Endothelial cell of umbilical vein (primary cell): ENCODE results near the gene EEFSEC. TPM values are rescaled to one million over a fixed set of nuclear protein-coding genes. Genes with fewer than 3 reads are reported as not detected.

Experiments used
- BruUV-seq: library from RNA; stranded (reverse); fragments of 400-500 nt; replicated peaks from 2 replicates; lab custom pipeline; 2021; lab: Mats Ljungman, UMichigan
- CTCF ChIA-PET: fragments of 300-600, 350-600 bp; sonication (Branson Sonifier 250); formaldehyde crosslinking; loops from one replicate; lab custom pipeline; 2021; ENCODE audit warnings: antibody characterized with exemption, inconsistent platforms; lab: Charles Lee
- POLR2A ChIA-PET: fragments of 300-600, 350-600 bp; sonication (Branson Sonifier 250); formaldehyde crosslinking; loops from one replicate; lab custom pipeline; 2021; ENCODE audit warnings: antibody characterized with exemption, inconsistent platforms; lab: Charles Lee
- DNase-seq: peaks from one replicate; pipeline ENCODE4 v3.0.0-alpha.2; 2011; ENCODE audit warnings: low read depth, low spot score
- FAIRE-seq: peaks from 2 replicates; lab custom pipeline; 2011; peaks lifted over from hg19 to GRCh38; lab: Jason Lieb, UNC
- H2AFZ ChIP-seq: 2 replicates; pipeline ENCODE4 v1.6.0; 2012; ENCODE audit warnings: low read depth, low read length, control low read depth, inconsistent platforms
- H3K27ac ChIP-seq: 2 replicates; pipeline ENCODE4 v1.5.1; 2011; ENCODE audit warnings: low read depth, mild to moderate bottlenecking, control low read depth, low read length, moderate library complexity; ENCODE audit not compliant: insufficient read depth
- H3K27me3 ChIP-seq, 2 experiments: 2 replicates each; pipeline versions ENCODE4 v1.6.0 to v1.6.1; 2011; ENCODE audit warnings: low read length in 2 of 2, mixed read lengths in 1 of 2; ENCODE audit not compliant: control insufficient read depth in 2 of 2, insufficient read depth in 2 of 2
- H3K36me3 ChIP-seq, 2 experiments: 2 replicates in 1 of 2; 3 replicates in 1 of 2; pipeline ENCODE4 v1.5.1; 2011; ENCODE audit warnings: low read length in 2 of 2, mild to moderate bottlenecking in 1 of 2, moderate library complexity in 1 of 2; ENCODE audit not compliant: control insufficient read depth in 2 of 2, insufficient read depth in 2 of 2; ENCODE audit errors: extremely low read depth in 1 of 2
- H3K4me1 ChIP-seq: 3 replicates; pipeline ENCODE4 v1.5.1; 2011; ENCODE audit warnings: mild to moderate bottlenecking, low read length; ENCODE audit not compliant: control insufficient read depth, insufficient read depth; ENCODE audit errors: extremely low read depth
- H3K4me2 ChIP-seq: 2 replicates; pipeline ENCODE4 v1.6.1; 2011; ENCODE audit warnings: low read length, control low read depth, mixed read lengths; ENCODE audit not compliant: insufficient read depth
- H3K4me3 ChIP-seq, 3 experiments: fragments of 200-600 bp in 1 of 3; sonication (generic), shearing (Covaris generic) in 1 of 3; replicated peaks in 1 of 3; 2 replicates each; pipeline ENCODE4 v1.5.1; 2011 to 2016; ENCODE audit warnings: control low read depth in 3 of 3, low read length in 3 of 3, mild to moderate bottlenecking in 2 of 3, inconsistent platforms in 1 of 3, low read depth in 1 of 3, moderate library complexity in 1 of 3; ENCODE audit not compliant: insufficient read depth in 1 of 3
- H3K79me2 ChIP-seq: 2 replicates; pipeline ENCODE4 v1.6.0; 2012; ENCODE audit warnings: low read length, inconsistent platforms; ENCODE audit not compliant: control insufficient read depth, insufficient read depth
- H3K9ac ChIP-seq: replicated peaks from 2 replicates; pipeline ENCODE3; 2011; ENCODE audit warnings: low read length, control low read depth; ENCODE audit not compliant: insufficient read depth; ENCODE audit errors: extremely low read depth
- H3K9me1 ChIP-seq: replicated peaks from 3 replicates; pipeline ENCODE4 v1.6.0; 2011; ENCODE audit warnings: mild to moderate bottlenecking, low read length; ENCODE audit not compliant: control insufficient read depth, insufficient read depth; ENCODE audit errors: extremely low read depth
- H3K9me3 ChIP-seq: replicated peaks from 2 replicates; pipeline ENCODE4 v1.5.1; 2012; ENCODE audit warnings: low read length, inconsistent platforms; ENCODE audit not compliant: control insufficient read depth, insufficient read depth
- H4K20me1 ChIP-seq: replicated peaks from 2 replicates; pipeline ENCODE3; 2011; ENCODE audit warnings: mild to moderate bottlenecking, low read length; ENCODE audit not compliant: control insufficient read depth, insufficient read depth; ENCODE audit errors: extremely low read depth
- EZH2 ChIP-seq: IDR thresholded peaks from 2 replicates; pipeline ENCODE4 v1.6.1; 2012; ENCODE audit warnings: borderline replicate concordance, low read depth, mild to moderate bottlenecking, moderate library complexity, low read length, inconsistent platforms; ENCODE audit not compliant: severe bottlenecking
- FOS ChIP-seq: IDR thresholded peaks from 2 replicates; pipeline ENCODE4 v1.6.1; 2011; ENCODE audit warnings: mild to moderate bottlenecking, low read length, moderate library complexity, borderline replicate concordance; ENCODE audit not compliant: insufficient read depth
- GATA2 ChIP-seq: IDR thresholded peaks from 2 replicates; pipeline ENCODE4 v1.7.0; 2011; ENCODE audit warnings: low read depth, mild to moderate bottlenecking, moderate library complexity, mixed read lengths, low read length; ENCODE audit not compliant: insufficient read length, insufficient read depth
- JUN ChIP-seq: IDR thresholded peaks from 2 replicates; pipeline ENCODE4 v1.6.1; 2011; ENCODE audit warnings: borderline replicate concordance, low read depth; ENCODE audit not compliant: insufficient read length, insufficient read depth
- MYC ChIP-seq: IDR thresholded peaks from one replicate; pipeline ENCODE4 v1.6.1; 2011; ENCODE audit warnings: mild to moderate bottlenecking, low read depth, low read length
- POLR2A ChIP-seq: IDR thresholded peaks from 2 replicates; pipeline ENCODE4 v1.6.1; 2012; ENCODE audit warnings: low read depth, mild to moderate bottlenecking, control low read depth, low read length
- POLR2AphosphoS5 ChIP-seq: IDR thresholded peaks from 2 replicates; pipeline ENCODE4 v1.6.1; 2012; ENCODE audit warnings: low read depth, mild to moderate bottlenecking, control low read depth, low read length, moderate library complexity; ENCODE audit not compliant: insufficient read depth
- dilution Hi-C: fragments of 300-500 bp; cut with MboI; formaldehyde crosslinking; loops from one replicate; pipeline ENCODE4 v1.15.0; 2019; ENCODE audit warnings: low sequenced_read_pairs; ENCODE audit not compliant: extremely low pct_ligation_motif_present
- intact Hi-C: fragments of 100-400 bp; cut with micrococcal nuclease; formaldehyde crosslinking; loops from one replicate; pipeline ENCODE4 v1.10.0; 2022
- polyA plus RNA-seq, 4 experiments: library from polyadenylated mRNA; depleted of rRNA in 3 of 4; stranded (reverse) in 3 of 4; unstranded in 1 of 4; fragments of >200 nt; gene quantifications; 2 replicates each; pipeline versions ENCODE4 v1.2.1 to v1.2.3, GENCODE V29; 2011 to 2012; ENCODE audit warnings: missing spikeins in 1 of 4
- total RNA-seq: library from RNA; stranded (reverse); gene quantifications from 2 replicates; pipeline ENCODE4 v1.2.3, GENCODE V29; 2021
- TF ChIP-seq, protein P1 (sequence below), 2 donors: IDR thresholded peaks; 1 replicate in 1 of 2; 2 replicates in 1 of 2; pipeline ENCODE4 v1.5.1; 2011; ENCODE audit warnings: low read length in 2 of 2, mild to moderate bottlenecking in 2 of 2, moderate library complexity in 2 of 2, control low read depth in 1 of 2, inconsistent platforms in 1 of 2, low read depth in 1 of 2; ENCODE audit not compliant: insufficient read depth in 1 of 2; ENCODE audit errors: extremely low read depth in 1 of 2
- TF ChIP-seq, protein P2 (sequence below): IDR thresholded peaks from 2 replicates; pipeline ENCODE4 v1.6.1; 2011; ENCODE audit not compliant: insufficient read depth, insufficient read length

EEFSEC gene
- total and polyA plus RNA-seq, 2 donors (not counting 3 experiments of a cell fraction or from before 2014, with no cell fraction given) = 13.1 to 14.5 TPM

DNA sequence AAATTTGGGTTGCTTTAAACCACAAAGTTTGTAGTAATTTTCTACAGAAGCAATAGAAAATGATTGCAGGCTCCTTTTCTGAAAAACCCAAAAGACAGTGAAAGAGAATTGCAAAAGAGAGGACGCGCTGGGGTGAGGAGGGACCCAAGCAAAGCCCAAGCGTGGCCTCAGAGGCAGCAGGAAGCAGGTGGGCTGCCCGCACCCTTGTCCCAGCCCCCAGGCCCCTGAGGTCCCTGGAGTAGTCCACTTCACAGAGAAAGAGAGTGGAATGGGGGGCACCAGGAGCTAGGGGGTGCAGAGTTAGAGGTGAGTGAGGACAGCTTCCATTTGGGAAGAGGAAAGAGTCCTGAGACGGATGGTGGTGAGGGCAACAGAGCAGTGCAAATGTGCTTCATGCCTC is 301.8 kb downstream of the EEFSEC start:
- intact Hi-C loops (no loop called here), dilution Hi-C loops (no loop called here)
- Histone ChIP-seq H3K4me3 (no peak overlapping the region), H3K27ac (no peak overlapping the region), H3K27me3 (peaks cover 5 to 23% of the 10 kb centered on the region in 2 experiments), H3K9ac (no peak overlapping the region), H3K9me1 (no peaks in the 10 kb centered on the region), H3K4me2 (no peak overlapping the region), H2AFZ (no peak overlapping the region), H3K79me2 (no peaks in the 10 kb centered on the region), H3K36me3 (no peaks in the 10 kb centered on the region), H3K9me3 (no peaks in the 10 kb centered on the region), H4K20me1 (no peaks in the 10 kb centered on the region), H3K4me1 (no peaks in the 10 kb centered on the region)
- no TSS peak for BruUV-seq
- TF ChIP-seq, protein P1, sequence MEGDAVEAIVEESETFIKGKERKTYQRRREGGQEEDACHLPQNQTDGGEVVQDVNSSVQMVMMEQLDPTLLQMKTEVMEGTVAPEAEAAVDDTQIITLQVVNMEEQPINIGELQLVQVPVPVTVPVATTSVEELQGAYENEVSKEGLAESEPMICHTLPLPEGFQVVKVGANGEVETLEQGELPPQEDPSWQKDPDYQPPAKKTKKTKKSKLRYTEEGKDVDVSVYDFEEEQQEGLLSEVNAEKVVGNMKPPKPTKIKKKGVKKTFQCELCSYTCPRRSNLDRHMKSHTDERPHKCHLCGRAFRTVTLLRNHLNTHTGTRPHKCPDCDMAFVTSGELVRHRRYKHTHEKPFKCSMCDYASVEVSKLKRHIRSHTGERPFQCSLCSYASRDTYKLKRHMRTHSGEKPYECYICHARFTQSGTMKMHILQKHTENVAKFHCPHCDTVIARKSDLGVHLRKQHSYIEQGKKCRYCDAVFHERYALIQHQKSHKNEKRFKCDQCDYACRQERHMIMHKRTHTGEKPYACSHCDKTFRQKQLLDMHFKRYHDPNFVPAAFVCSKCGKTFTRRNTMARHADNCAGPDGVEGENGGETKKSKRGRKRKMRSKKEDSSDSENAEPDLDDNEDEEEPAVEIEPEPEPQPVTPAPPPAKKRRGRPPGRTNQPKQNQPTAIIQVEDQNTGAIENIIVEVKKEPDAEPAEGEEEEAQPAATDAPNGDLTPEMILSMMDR (IDR thresholded peaks at IDR 0.05; ENCODE audit: extremely low read depth in 1 of 2, insufficient read depth in 1 of 2, low read depth in 1 of 2, low read length in 2 of 2) = no peak
- no peak for TF ChIP-seq GATA2
- TF ChIP-seq MYC = no peak
- TF ChIP-seq JUN = no peak
- TF ChIP-seq POLR2A = no peak
- no peak for TF ChIP-seq EZH2
- TF ChIP-seq FOS = no peak
- no peak for TF ChIP-seq POLR2AphosphoS5
- TF ChIP-seq, protein P2, sequence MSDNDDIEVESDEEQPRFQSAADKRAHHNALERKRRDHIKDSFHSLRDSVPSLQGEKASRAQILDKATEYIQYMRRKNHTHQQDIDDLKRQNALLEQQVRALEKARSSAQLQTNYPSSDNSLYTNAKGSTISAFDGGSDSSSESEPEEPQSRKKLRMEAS = no peak
- ChIA-PET CTCF (interaction anchor here (1.5 kb wide), 1 partner anchor 129 kb away, joined by 3 read pairs; no protein-coding TSS in a partner anchor), POLR2A (no interaction called here)
- FAIRE-seq (no peak), DNase-seq (no peak)
